ENCODE measurements around the gene ALG3.
"Not testable (repeated sequence)": the region's sequence is repeated elsewhere in the genome, so short reads cannot be mapped to it uniquely, and the experiment has no call there.

The ALG3 gene

DNA sequence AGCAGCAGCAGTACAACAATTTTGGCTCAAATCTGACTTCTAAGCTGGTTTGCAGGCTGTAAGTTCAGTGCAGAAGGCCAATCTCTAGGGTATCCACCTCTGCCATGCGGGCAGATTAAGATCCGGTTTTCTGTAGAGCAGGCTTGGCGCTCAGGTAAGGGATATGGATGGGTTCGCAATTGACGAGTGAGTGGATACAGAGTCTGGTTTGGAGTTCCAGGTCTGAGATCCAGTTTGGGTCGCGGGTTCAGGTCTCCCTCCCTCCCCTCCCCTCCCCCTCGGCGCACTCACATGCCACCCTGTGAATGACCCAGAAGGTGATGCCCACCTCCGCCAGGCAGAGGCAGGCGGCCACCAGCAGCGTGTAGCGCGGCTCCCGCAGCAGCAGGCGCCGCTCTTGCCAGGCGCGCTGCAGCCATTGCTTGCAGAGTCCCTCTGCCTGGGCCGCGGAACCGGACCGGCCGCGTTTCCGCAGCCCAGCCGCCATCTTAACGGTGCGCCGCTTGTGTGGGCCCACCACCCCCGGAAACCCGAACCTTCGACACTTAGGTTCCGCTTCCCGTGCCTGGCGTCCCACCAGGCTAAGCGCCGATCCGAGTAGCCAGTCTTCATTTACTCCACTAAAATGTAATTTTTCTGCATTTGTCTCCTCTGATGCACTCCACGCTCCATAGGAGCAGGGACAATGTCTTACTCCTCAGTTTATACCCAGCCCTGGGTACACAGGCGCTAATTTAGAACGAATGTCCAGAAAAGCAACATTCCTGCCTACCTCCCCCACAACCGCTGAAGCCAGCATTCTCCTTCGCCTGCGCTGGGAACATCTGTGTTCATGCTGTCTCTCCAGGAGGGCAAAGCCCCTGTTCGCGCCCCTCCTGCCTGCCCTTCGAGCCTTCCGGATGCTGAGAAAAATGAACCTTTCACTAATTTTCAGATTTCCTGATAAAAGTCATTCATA, at the start of gene ALG3:
ALG3 (minus strand) TSS at position 509 of the 958 bp plus-strand sequence; CDS start at position 487, 22 bp downstream.
- peak; percentile 92 for DNase-seq

DNA sequence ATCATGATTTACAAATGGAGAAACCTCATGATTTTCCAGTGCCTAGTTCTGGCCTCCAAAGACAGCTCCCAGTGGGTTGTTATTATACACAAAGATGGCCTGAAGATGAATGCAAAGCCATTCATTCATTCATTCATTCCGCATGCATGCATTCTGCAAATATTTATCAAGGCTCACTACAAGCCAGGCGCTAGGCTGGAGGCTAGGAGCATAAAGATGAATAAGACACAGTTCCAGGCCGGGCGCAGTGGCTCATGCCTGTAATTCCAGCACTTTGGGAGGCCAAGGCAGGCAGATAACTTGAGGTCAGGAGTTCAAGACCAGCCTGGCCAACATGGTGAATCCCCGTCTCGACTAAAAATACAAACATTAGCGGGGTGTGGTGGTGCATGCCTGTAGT, 47.9 kb upstream of the ALG3 start:
- peak; percentile 17 for DNase-seq

- peak; percentile 84 for DNase-seq
Observed at GRCh38 chr3:184295771-184296170, 47.0 kb upstream of the ALG3 start.

- no peak for DNase-seq
Observed at GRCh38 chr3:184291738-184292445, 43.1 kb upstream of the ALG3 start.

DNA sequence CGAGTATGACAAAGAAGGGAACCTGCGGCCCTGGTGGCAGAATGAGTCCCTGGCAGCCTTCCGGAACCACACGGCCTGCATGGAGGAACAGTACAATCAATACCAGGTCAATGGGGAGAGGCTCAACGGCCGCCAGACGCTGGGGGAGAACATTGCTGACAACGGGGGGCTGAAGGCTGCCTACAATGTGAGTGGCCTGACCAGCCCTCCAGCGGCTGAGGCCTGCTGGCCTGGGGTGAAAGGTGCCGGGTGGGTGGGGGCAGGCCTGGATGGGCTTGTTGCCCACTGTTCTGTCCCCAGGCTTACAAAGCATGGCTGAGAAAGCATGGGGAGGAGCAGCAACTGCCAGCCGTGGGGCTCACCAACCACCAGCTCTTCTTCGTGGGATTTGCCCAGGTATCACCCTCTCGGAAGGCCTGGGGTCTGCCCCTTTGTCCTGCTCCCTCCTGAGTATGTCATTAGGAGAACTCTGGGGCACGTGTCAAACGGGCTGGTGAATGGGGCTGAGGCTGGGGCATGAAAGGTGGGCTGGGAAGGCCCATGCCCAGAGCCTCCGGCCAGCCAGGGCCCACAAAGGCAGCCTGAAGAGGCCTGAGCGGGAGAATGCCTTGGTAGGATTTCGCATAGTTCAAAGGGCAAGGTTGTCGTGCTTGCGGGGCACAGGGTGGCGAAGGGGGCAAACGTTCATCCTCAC, 42.4 kb upstream of the ALG3 start:
- no peak for DNase-seq

DNA sequence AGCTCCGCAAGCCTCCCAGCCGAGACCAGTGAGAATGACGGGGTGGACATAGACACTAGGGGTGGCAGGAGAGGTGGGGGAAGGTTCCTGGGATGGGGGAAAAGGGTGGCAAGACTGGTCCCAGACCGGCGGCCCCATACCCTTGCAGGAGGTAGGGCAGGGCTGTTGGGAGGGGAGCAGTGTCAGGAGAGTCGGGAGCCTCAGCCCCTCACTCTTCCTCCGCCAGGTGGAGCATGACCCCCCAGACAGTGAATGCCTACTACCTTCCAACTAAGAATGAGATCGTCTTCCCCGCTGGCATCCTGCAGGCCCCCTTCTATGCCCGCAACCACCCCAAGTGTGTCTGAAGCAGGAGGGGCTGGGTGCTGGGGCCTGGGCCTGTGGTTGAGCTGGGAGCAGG, 41.6 kb upstream of the ALG3 start:
- no peak for DNase-seq

DNA sequence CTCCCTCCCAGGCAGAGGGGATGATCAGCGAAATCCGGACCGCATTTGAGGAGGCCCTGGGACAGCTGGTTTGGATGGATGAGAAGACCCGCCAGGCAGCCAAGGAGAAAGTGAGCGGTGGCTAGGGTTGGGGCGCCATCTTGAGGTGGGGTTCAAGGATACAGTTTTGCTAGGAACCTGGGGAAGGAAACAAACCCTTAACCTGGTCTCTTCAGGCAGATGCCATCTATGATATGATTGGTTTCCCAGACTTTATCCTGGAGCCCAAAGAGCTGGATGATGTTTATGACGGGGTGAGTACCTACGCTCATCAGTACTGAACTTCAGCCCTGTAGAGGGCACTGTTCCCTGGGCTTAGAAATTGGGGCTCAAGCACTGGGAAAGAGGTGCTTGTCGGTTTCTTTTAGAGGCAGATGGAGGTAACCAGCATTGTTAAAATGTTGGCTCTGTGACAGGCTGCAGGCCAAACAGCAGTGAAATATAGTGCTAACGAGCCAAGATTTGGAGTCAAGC, 40.7 kb upstream of the ALG3 start:
- peak; percentile 74 for DNase-seq

GRCh38 chr3:184284696-184285095, 35.9 kb upstream of the ALG3 start:
- peak; percentile 93 for DNase-seq

GRCh38 chr3:184283681-184284080, 34.9 kb upstream of the ALG3 start:
- no peak for DNase-seq

GRCh38 chr3:184282941-184283340, 34.2 kb upstream of the ALG3 start:
- DNase-seq: no peak

GRCh38 chr3:184277366-184277765, 28.6 kb upstream of the ALG3 start:
- no peak for DNase-seq

GRCh38 chr3:184275961-184276910, 27.5 kb upstream of the ALG3 start, which contains the start of gene ECE2:
Gene ECE2, plus strand, starts transcription at chr3:184276022. Its CDS starts 132 bp downstream, at chr3:184276154.
- peak; percentile 41 for DNase-seq

DNA sequence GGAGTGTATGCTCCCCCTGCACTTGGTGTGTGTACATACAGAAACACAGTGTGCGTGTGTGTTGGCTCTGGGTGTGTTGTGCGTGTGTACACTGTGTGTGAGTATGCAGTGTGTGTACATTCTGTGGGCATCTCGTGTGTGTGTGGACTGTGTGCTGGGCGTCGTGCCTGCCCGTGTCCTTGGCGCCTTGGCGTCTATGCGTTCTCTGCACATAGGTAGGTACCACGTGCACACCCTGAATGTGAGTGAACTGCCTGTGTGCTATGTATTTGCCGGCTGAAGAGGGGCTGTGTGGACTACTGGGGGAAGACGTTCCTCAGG, 26.6 kb upstream of the ALG3 start:
- DNase-seq: no peak

GRCh38 chr3:184272269-184272668, 23.5 kb upstream of the ALG3 start:
- DNase-seq: no peak

GRCh38 chr3:184267249-184267648, 18.5 kb upstream of the ALG3 start:
- DNase-seq: not testable (repeated sequence)

DNA sequence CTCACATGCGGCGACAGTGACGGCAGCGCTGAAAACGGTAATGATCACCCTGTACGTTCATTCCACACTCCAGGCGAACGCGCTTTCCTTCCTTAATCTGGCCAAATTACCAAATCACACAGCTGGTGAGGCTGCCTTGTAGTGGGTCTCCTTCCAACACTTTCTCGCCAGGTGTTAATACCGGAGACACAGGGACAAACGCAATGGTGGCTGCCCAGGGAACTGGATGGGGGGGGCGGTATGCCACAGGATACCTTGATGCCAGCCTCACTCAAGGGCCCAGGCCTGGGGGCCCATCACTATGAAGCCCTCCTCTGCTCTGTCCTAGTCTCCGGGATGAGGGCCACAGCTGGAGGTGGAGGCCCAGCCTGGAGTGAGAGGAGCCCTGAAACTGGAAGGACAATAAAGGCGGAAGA, 14.0 kb upstream of the ALG3 start:
- DNase-seq: no peak

DNA sequence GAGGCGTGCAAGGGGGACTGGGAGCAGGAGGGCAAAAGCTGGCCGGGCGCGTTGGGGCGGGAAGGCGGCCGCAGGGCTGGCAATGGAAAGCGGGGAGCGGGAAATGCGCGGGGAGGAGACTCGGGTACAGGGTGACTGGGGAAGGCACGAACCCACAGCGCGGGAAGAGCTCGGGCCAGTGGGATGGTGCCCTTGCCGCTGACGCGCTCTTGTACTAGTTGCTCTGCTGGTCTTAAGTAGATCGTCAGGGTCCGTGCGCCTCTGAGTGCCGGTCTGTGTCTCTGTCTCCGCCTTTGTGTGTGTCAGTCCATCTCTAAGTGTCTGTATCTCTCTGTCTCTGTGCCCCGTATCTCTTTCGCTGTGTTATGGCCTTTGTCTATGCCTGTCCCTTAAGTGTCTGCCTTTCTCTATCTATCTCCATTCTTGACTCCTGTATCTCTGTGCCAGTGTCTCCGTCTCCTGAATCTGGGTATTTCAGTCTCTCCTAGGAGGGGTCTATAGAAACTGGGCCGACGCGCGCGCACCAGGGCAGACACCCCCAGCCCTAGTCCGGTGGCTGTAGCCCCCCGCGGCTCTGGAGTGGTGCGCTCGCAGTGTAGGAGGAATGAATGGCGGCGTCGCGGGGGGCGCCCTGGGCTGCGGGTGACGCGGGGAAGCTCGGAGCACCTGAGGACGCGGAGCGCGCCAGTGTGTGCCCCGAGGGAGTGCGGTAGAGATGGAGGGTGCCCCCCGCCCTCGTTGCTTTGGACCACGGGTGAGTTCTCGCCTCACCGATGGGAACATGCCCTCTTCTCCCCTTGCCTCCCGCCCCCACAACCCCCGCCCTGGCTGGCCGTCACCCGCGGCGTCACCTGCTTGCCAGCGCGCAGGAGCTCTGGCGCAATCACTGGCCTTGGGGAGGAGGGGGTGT, 13.3 kb upstream of the ALG3 start:
- DNase-seq: peak; percentile 87

GRCh38 chr3:184261270-184261853, 12.6 kb upstream of the ALG3 start, which contains the start of gene CAMK2N2:
Gene CAMK2N2, minus strand, starts transcription at chr3:184261553. Its CDS starts 268 bp downstream, at chr3:184261285.
- peak; percentile 94 for DNase-seq

DNA sequence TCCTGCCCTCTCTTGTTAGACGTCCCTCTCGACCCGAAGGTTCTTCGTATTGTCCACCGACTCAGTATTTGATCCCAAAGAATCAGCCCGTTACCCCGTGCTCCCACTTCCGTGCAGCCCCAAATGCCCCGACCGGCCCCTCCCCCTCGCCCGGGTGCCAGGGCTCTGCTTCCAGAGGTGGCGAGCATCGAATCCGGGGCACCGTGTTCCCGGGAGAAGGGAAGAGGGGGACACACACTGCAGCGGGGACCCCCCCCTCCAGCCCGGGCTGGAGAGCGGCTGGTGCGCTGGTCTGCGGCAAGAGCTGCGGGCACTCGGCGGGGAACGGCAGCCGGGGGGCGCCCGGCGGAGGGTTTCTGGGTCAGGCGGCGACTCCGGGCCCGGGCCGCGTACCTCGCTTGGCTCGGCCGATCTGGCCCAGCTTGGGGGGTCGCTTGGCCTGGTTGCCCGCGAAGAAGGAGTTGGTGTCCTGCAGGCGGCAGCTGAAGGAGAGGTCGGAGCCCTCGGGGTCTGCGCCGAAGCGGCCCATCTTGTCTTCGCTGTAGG, 12.0 kb upstream of the ALG3 start:
- DNase-seq: peak; percentile 57
